ENCODE measurements around the gene IGFL1. TPM values are rescaled to one million over a fixed set of nuclear protein-coding genes. Genes with fewer than 3 reads are reported as not detected.

IGFL1 gene
- total RNA-seq (2022; extraction: Qiagen RNA extraction; ENCODE audit: low read depth) = 2.0 to 3.8 TPM (median 2.6 TPM) in 5 replicates

GRCh38 chr19:46229442-46229841 lies at the start of gene IGFL1:
TSS of gene IGFL1 (plus strand) at chr19:46229742. CDS start at chr19:46229775, 33 bp downstream.

Other genes with a start within 250 kb of the IGFL1 start
- gene CCDC61, start 234.3 kb upstream of the IGFL1 start, total RNA-seq (2022; extraction: Qiagen RNA extraction; ENCODE audit: low read depth) = 3.1 to 6.3 TPM (median 4.3 TPM) in 5 replicates
- not detected in 5 replicates for gene PGLYRP1, start 206.7 kb upstream of the IGFL1 start, total RNA-seq (2022; extraction: Qiagen RNA extraction; ENCODE audit: low read depth)
- gene IGFL4, start 188.7 kb upstream of the IGFL1 start, total RNA-seq (2022; extraction: Qiagen RNA extraction; ENCODE audit: low read depth) = 0.29 to 0.82 TPM (median 0.36 TPM) in 5 replicates
- gene IGFL3, start 105.1 kb upstream of the IGFL1 start, total RNA-seq (2022; extraction: Qiagen RNA extraction; ENCODE audit: low read depth) = 0.25 TPM in 1 of 5 replicates, not detected in the others
- 0.42 to 1.3 TPM (median 1.0 TPM) in 5 replicates for gene IGFL2, start 81.5 kb upstream of the IGFL1 start, total RNA-seq (2022; extraction: Qiagen RNA extraction; ENCODE audit: low read depth)
- not detected in 5 replicates for gene HIF3A, start 67.3 kb downstream of the IGFL1 start, total RNA-seq (2022; extraction: Qiagen RNA extraction; ENCODE audit: low read depth)
- gene PPP5C, start 117.3 kb downstream of the IGFL1 start, total RNA-seq (2022; extraction: Qiagen RNA extraction; ENCODE audit: low read depth) = 78.4 to 84.7 TPM (median 83.1 TPM) in 5 replicates
- not detected in 5 replicates for gene CCDC8, start 183.8 kb downstream of the IGFL1 start, total RNA-seq (2022; extraction: Qiagen RNA extraction; ENCODE audit: low read depth)
- not detected in 5 replicates for gene PNMA8C, start 199.2 kb downstream of the IGFL1 start, total RNA-seq (2022; extraction: Qiagen RNA extraction; ENCODE audit: low read depth)
- 9.3 to 10.4 TPM (median 10.0 TPM) in 5 replicates for gene PNMA8A, start 241.8 kb downstream of the IGFL1 start, total RNA-seq (2022; extraction: Qiagen RNA extraction; ENCODE audit: low read depth)

All from A549 treated with GW870086 at 1 μM for 4 hours (cell line).